GM12878 (cell line): ENCODE results near the gene OR6C3. TPM values are rescaled to one million over a fixed set of nuclear protein-coding genes. Genes with fewer than 3 reads are reported as not detected.

ENCODE experiments used
- polyA plus RNA-seq, 11 experiments: library from polyadenylated mRNA; depleted of rRNA in 4 of 11; unstranded in 6 of 11; stranded (reverse) in 5 of 11; fragments of >200 nt; fragmentation: Nextera tagmentation in 4 of 11; fragmentation: Illumina TruSeq in 1 of 11; extraction: Ambion mirVana in 4 of 11; extraction: Trizol in 1 of 11; gene quantifications; 1 replicate in 1 of 11; 2 replicates in 10 of 11; pipeline versions ENCODE4 v1.2.1 to v1.2.3, GENCODE V29; 2011 to 2016; ENCODE audit warnings: inconsistent platforms in 2 of 11, missing spikeins in 2 of 11, low read depth in 1 of 11
- total RNA-seq, 4 experiments: library from RNA; depleted of rRNA in 3 of 4; stranded (reverse); fragments of >200 nt in 3 of 4; fragmentation: Illumina TruSeq in 1 of 4; extraction: Trizol in 1 of 4; gene quantifications; 2 replicates each; pipeline versions ENCODE4 v1.2.1 to v1.2.3, GENCODE V29; 2013 to 2021

OR6C3 gene
- total and polyA plus RNA-seq, 10 of the 15 experiments (the other 5 are each of a cell fraction or from before 2014, with no cell fraction given), result not detected

Other genes with a start within 250 kb of the OR6C3 start
Only the 7 nearest of the 13 such genes appear.
- not detected in 2 replicates for gene OR10A7, start 109.7 kb upstream of the OR6C3 start, total RNA-seq (2014; rRNA removed)
- not detected in 2 replicates for gene OR10A7, start 109.7 kb upstream of the OR6C3 start, total RNA-seq (2014; rRNA removed; fragmentation: Illumina TruSeq; extraction: Trizol)
- not detected in 2 replicates for gene OR10A7, start 109.7 kb upstream of the OR6C3 start, total RNA-seq (2021)
- gene OR10A7, start 109.7 kb upstream of the OR6C3 start, polyA plus RNA-seq (2011; rRNA removed), result not detected in 2 replicates
- not detected in 2 replicates for gene OR10A7, start 109.7 kb upstream of the OR6C3 start, polyA plus RNA-seq (2014; fragmentation: Illumina TruSeq; extraction: Trizol)
- gene OR10A7, start 109.7 kb upstream of the OR6C3 start, polyA plus RNA-seq (2014; fragmentation: Nextera tagmentation; extraction: Ambion mirVana), result not detected
- not detected in 2 replicates for gene OR10A7, start 109.7 kb upstream of the OR6C3 start, polyA plus RNA-seq (2014; rRNA removed)
- gene OR10A7, start 109.7 kb upstream of the OR6C3 start, polyA plus RNA-seq (2016; fragmentation: Nextera tagmentation; extraction: Ambion mirVana), result not detected
- not detected in 2 replicates for gene OR6C74, start 86.1 kb upstream of the OR6C3 start, total RNA-seq (2014; rRNA removed)
- gene OR6C74, start 86.1 kb upstream of the OR6C3 start, total RNA-seq (2014; rRNA removed; fragmentation: Illumina TruSeq; extraction: Trizol), result not detected in 2 replicates
- not detected in 2 replicates for gene OR6C74, start 86.1 kb upstream of the OR6C3 start, total RNA-seq (2021)
- gene OR6C74, start 86.1 kb upstream of the OR6C3 start, polyA plus RNA-seq (2011; rRNA removed), result not detected in 2 replicates
- gene OR6C74, start 86.1 kb upstream of the OR6C3 start, polyA plus RNA-seq (2014; fragmentation: Illumina TruSeq; extraction: Trizol), result not detected in 2 replicates
- not detected for gene OR6C74, start 86.1 kb upstream of the OR6C3 start, polyA plus RNA-seq (2014; fragmentation: Nextera tagmentation; extraction: Ambion mirVana)
- not detected in 2 replicates for gene OR6C74, start 86.1 kb upstream of the OR6C3 start, polyA plus RNA-seq (2014; rRNA removed)
- not detected for gene OR6C74, start 86.1 kb upstream of the OR6C3 start, polyA plus RNA-seq (2016; fragmentation: Nextera tagmentation; extraction: Ambion mirVana)
- not detected in 2 replicates for gene OR6C6, start 34.2 kb upstream of the OR6C3 start, total RNA-seq (2014; rRNA removed)
- not detected in 2 replicates for gene OR6C6, start 34.2 kb upstream of the OR6C3 start, total RNA-seq (2014; rRNA removed; fragmentation: Illumina TruSeq; extraction: Trizol)
- gene OR6C6, start 34.2 kb upstream of the OR6C3 start, total RNA-seq (2021), result not detected in 2 replicates
- gene OR6C6, start 34.2 kb upstream of the OR6C3 start, polyA plus RNA-seq (2011; rRNA removed), result not detected in 2 replicates
- not detected in 2 replicates for gene OR6C6, start 34.2 kb upstream of the OR6C3 start, polyA plus RNA-seq (2014; fragmentation: Illumina TruSeq; extraction: Trizol)
- not detected for gene OR6C6, start 34.2 kb upstream of the OR6C3 start, polyA plus RNA-seq (2014; fragmentation: Nextera tagmentation; extraction: Ambion mirVana)
- not detected in 2 replicates for gene OR6C6, start 34.2 kb upstream of the OR6C3 start, polyA plus RNA-seq (2014; rRNA removed)
- gene OR6C6, start 34.2 kb upstream of the OR6C3 start, polyA plus RNA-seq (2016; fragmentation: Nextera tagmentation; extraction: Ambion mirVana), result not detected
- not detected in 2 replicates for gene OR6C1, start 16.4 kb upstream of the OR6C3 start, total RNA-seq (2014; rRNA removed)
- gene OR6C1, start 16.4 kb upstream of the OR6C3 start, total RNA-seq (2014; rRNA removed; fragmentation: Illumina TruSeq; extraction: Trizol), result not detected in 2 replicates
- not detected in 2 replicates for gene OR6C1, start 16.4 kb upstream of the OR6C3 start, total RNA-seq (2021)
- not detected in 2 replicates for gene OR6C1, start 16.4 kb upstream of the OR6C3 start, polyA plus RNA-seq (2011; rRNA removed)
- gene OR6C1, start 16.4 kb upstream of the OR6C3 start, polyA plus RNA-seq (2014; fragmentation: Illumina TruSeq; extraction: Trizol), result not detected in 2 replicates
- gene OR6C1, start 16.4 kb upstream of the OR6C3 start, polyA plus RNA-seq (2014; fragmentation: Nextera tagmentation; extraction: Ambion mirVana), result not detected
- not detected in 2 replicates for gene OR6C1, start 16.4 kb upstream of the OR6C3 start, polyA plus RNA-seq (2014; rRNA removed)
- gene OR6C1, start 16.4 kb upstream of the OR6C3 start, polyA plus RNA-seq (2016; fragmentation: Nextera tagmentation; extraction: Ambion mirVana), result not detected
- gene OR6C75, start 32.2 kb downstream of the OR6C3 start, total RNA-seq (2014; rRNA removed), result not detected in 2 replicates
- not detected in 2 replicates for gene OR6C75, start 32.2 kb downstream of the OR6C3 start, total RNA-seq (2014; rRNA removed; fragmentation: Illumina TruSeq; extraction: Trizol)
- not detected in 2 replicates for gene OR6C75, start 32.2 kb downstream of the OR6C3 start, total RNA-seq (2021)
- not detected in 2 replicates for gene OR6C75, start 32.2 kb downstream of the OR6C3 start, polyA plus RNA-seq (2011; rRNA removed)
- gene OR6C75, start 32.2 kb downstream of the OR6C3 start, polyA plus RNA-seq (2014; fragmentation: Illumina TruSeq; extraction: Trizol), result not detected in 2 replicates
- not detected for gene OR6C75, start 32.2 kb downstream of the OR6C3 start, polyA plus RNA-seq (2014; fragmentation: Nextera tagmentation; extraction: Ambion mirVana)
- gene OR6C75, start 32.2 kb downstream of the OR6C3 start, polyA plus RNA-seq (2014; rRNA removed), result not detected in 2 replicates
- not detected for gene OR6C75, start 32.2 kb downstream of the OR6C3 start, polyA plus RNA-seq (2016; fragmentation: Nextera tagmentation; extraction: Ambion mirVana)
- gene OR6C65, start 69.8 kb downstream of the OR6C3 start, total RNA-seq (2014; rRNA removed), result not detected in 2 replicates
- not detected in 2 replicates for gene OR6C65, start 69.8 kb downstream of the OR6C3 start, total RNA-seq (2014; rRNA removed; fragmentation: Illumina TruSeq; extraction: Trizol)
- not detected in 2 replicates for gene OR6C65, start 69.8 kb downstream of the OR6C3 start, total RNA-seq (2021)
- not detected in 2 replicates for gene OR6C65, start 69.8 kb downstream of the OR6C3 start, polyA plus RNA-seq (2011; rRNA removed)
- gene OR6C65, start 69.8 kb downstream of the OR6C3 start, polyA plus RNA-seq (2014; fragmentation: Illumina TruSeq; extraction: Trizol), result not detected in 2 replicates
- not detected for gene OR6C65, start 69.8 kb downstream of the OR6C3 start, polyA plus RNA-seq (2014; fragmentation: Nextera tagmentation; extraction: Ambion mirVana)
- gene OR6C65, start 69.8 kb downstream of the OR6C3 start, polyA plus RNA-seq (2014; rRNA removed), result not detected in 2 replicates
- gene OR6C65, start 69.8 kb downstream of the OR6C3 start, polyA plus RNA-seq (2016; fragmentation: Nextera tagmentation; extraction: Ambion mirVana), result not detected
- not detected in 2 replicates for gene OR6C76, start 95.5 kb downstream of the OR6C3 start, total RNA-seq (2014; rRNA removed)
- gene OR6C76, start 95.5 kb downstream of the OR6C3 start, total RNA-seq (2014; rRNA removed; fragmentation: Illumina TruSeq; extraction: Trizol), result not detected in 2 replicates
- gene OR6C76, start 95.5 kb downstream of the OR6C3 start, total RNA-seq (2021), result not detected in 2 replicates
- gene OR6C76, start 95.5 kb downstream of the OR6C3 start, polyA plus RNA-seq (2011; rRNA removed), result not detected in 2 replicates
- not detected in 2 replicates for gene OR6C76, start 95.5 kb downstream of the OR6C3 start, polyA plus RNA-seq (2014; fragmentation: Illumina TruSeq; extraction: Trizol)
- not detected for gene OR6C76, start 95.5 kb downstream of the OR6C3 start, polyA plus RNA-seq (2014; fragmentation: Nextera tagmentation; extraction: Ambion mirVana)
- not detected in 2 replicates for gene OR6C76, start 95.5 kb downstream of the OR6C3 start, polyA plus RNA-seq (2014; rRNA removed)
- gene OR6C76, start 95.5 kb downstream of the OR6C3 start, polyA plus RNA-seq (2016; fragmentation: Nextera tagmentation; extraction: Ambion mirVana), result not detected